SK-N-SH (cell line): Measurements from ENCODE around the gene PPP1R18. TPM values are rescaled to one million over a fixed set of nuclear protein-coding genes. Genes with fewer than 3 reads are reported as not detected.

Source experiments
- CTCF ChIA-PET: fragments of 300-600, 350-600 bp; formaldehyde crosslinking; extraction: SDS; loops from one replicate; lab custom pipeline; 2021; lab: Yijun Ruan, JAX
- POLR2A ChIA-PET: fragments of 350-600 bp; sonication (Branson Sonifier 250); formaldehyde crosslinking; extraction: SDS; loops from one replicate; lab custom pipeline; 2020; ENCODE audit warnings: antibody characterized with exemption, inconsistent platforms; lab: Yijun Ruan, JAX
- DNase-seq: peaks from one replicate; pipeline ENCODE4 v3.0.0; 2012
- H2AFZ ChIP-seq: fragments of 200-600 bp; sonication (generic); 2 replicates; pipeline ENCODE4 v1.8.1; 2016; ENCODE audit warnings: antibody characterized with exemption, mild to moderate bottlenecking, low read depth
- H3F3A ChIP-seq: fragments of 200-600 bp; sonication (generic); replicated peaks from 2 replicates; pipeline ENCODE3; 2016; ENCODE audit warnings: antibody characterized with exemption, mild to moderate bottlenecking; ENCODE audit not compliant: insufficient read depth
- H3K27ac ChIP-seq, 2 experiments: fragments of 200-500 bp in 1 of 2; fragments of 200-600 bp in 1 of 2; sonication (Bioruptor generic) in 1 of 2; sonication (generic), shearing (Covaris generic) in 1 of 2; 2 replicates each; pipeline versions ENCODE4 v1.5.1 to v1.6.1; 2014 to 2016; ENCODE audit warnings: low read depth in 2 of 2, inconsistent platforms in 1 of 2, low read length in 1 of 2, mild to moderate bottlenecking in 1 of 2, mixed read lengths in 1 of 2
- H3K27me3 ChIP-seq: fragments of 200-600 bp; sonication (generic), shearing (Covaris generic); 2 replicates; pipeline ENCODE4 v1.6.1; 2016; ENCODE audit warnings: mixed run types; ENCODE audit not compliant: insufficient read depth
- H3K36me3 ChIP-seq, 2 experiments: fragments of 200-500 bp in 1 of 2; fragments of 200-600 bp in 1 of 2; sonication (Bioruptor generic) in 1 of 2; sonication (generic) in 1 of 2; replicated peaks in 1 of 2; 2 replicates each; pipeline versions ENCODE3 to v1.5.1; 2014 to 2016; ENCODE audit warnings: low read length in 1 of 2, mild to moderate bottlenecking in 1 of 2; ENCODE audit not compliant: insufficient read depth in 2 of 2, control insufficient read depth in 1 of 2
- H3K4me1 ChIP-seq, 2 experiments: fragments of 200-500 bp in 1 of 2; fragments of 200-600 bp in 1 of 2; sonication (Bioruptor generic) in 1 of 2; sonication (generic), shearing (Covaris generic) in 1 of 2; 2 replicates each; pipeline versions ENCODE4 v1.5.1 to v1.6.1; 2014 to 2016; ENCODE audit warnings: low read depth in 1 of 2, low read length in 1 of 2, mixed run types in 1 of 2; ENCODE audit not compliant: insufficient read depth in 2 of 2, control insufficient read depth in 1 of 2
- H3K4me2 ChIP-seq: fragments of 200-600 bp; sonication (generic), shearing (Covaris generic); 2 replicates; pipeline ENCODE4 v1.6.1; 2017; ENCODE audit warnings: mixed run types
- H3K4me3 ChIP-seq, 2 experiments: fragments of 200-500 bp in 1 of 2; fragments of 200-600 bp in 1 of 2; sonication (Bioruptor generic) in 1 of 2; sonication (generic), shearing (Covaris generic) in 1 of 2; 2 replicates each; pipeline versions ENCODE4 v1.5.1 to v1.8.1; 2014 to 2016; ENCODE audit warnings: low read depth in 2 of 2, inconsistent platforms in 1 of 2, low read length in 1 of 2, mild to moderate bottlenecking in 1 of 2, mixed read lengths in 1 of 2, moderate library complexity in 1 of 2
- H3K79me2 ChIP-seq: fragments of 200-600 bp; sonication (generic); 2 replicates; pipeline ENCODE4 v1.8.1; 2017; ENCODE audit warnings: mild to moderate bottlenecking; ENCODE audit not compliant: insufficient read depth
- H3K9ac ChIP-seq: fragments of 200-600 bp; sonication (generic); 2 replicates; pipeline ENCODE4 v1.6.1; 2017; ENCODE audit warnings: mixed run types
- H3K9me2 ChIP-seq: fragments of 200-600 bp; sonication (generic); 2 replicates; pipeline ENCODE4 v1.6.1; 2017; ENCODE audit warnings: mixed run types
- H3K9me3 ChIP-seq: fragments of 200-600 bp; sonication (generic); 2 replicates; pipeline ENCODE4 v1.6.1; 2017; ENCODE audit warnings: mixed run types, mild to moderate bottlenecking, moderate library complexity
- H4K20me1 ChIP-seq: fragments of 200-600 bp; sonication (generic); 2 replicates; pipeline ENCODE4 v1.6.1; 2017; ENCODE audit warnings: mild to moderate bottlenecking, mixed run types; ENCODE audit not compliant: insufficient read depth
- EZH2phosphoT487 ChIP-seq: fragments of 200-600 bp; sonication (generic); IDR thresholded peaks from 2 replicates; pipeline ENCODE4 v1.6.1; 2017; ENCODE audit warnings: low read depth, mixed run types, mild to moderate bottlenecking, antibody characterized with exemption, moderate library complexity, borderline replicate concordance
- FOSL2 ChIP-seq: IDR thresholded peaks from 2 replicates; pipeline ENCODE4 v1.4.0; 2012; ENCODE audit warnings: low read depth, mild to moderate bottlenecking, moderate library complexity, borderline replicate concordance
- GABPA ChIP-seq: IDR thresholded peaks from 2 replicates; pipeline ENCODE4 v1.4.0; 2012; ENCODE audit warnings: low read depth, mild to moderate bottlenecking
- GATA2 ChIP-seq: sonication (generic); formaldehyde crosslinking; IDR thresholded peaks from 2 replicates; pipeline ENCODE4 v1.5.0; 2020; ENCODE audit warnings: mild to moderate bottlenecking, missing genetic modification reagents
- MEF2A ChIP-seq: IDR thresholded peaks from 2 replicates; pipeline ENCODE4 v1.4.0; 2012; ENCODE audit warnings: low read depth, borderline replicate concordance
- NRF1 ChIP-seq: IDR thresholded peaks from 2 replicates; pipeline ENCODE4 v1.6.1; 2012; ENCODE audit warnings: low read depth, mild to moderate bottlenecking, low read length
- POLR2AphosphoS5 ChIP-seq: IDR thresholded peaks from 2 replicates; pipeline ENCODE4 v1.6.1; 2012; ENCODE audit warnings: low read depth, low read length
- TCF12 ChIP-seq: IDR thresholded peaks from 2 replicates; pipeline ENCODE4 v1.4.0; 2012
- TEAD4 ChIP-seq: IDR thresholded peaks from 2 replicates; pipeline ENCODE4 v1.4.0; 2012; ENCODE audit warnings: mild to moderate bottlenecking, borderline replicate concordance; ENCODE audit not compliant: insufficient read depth
- YY1 ChIP-seq: IDR thresholded peaks from 2 replicates; pipeline ENCODE4 v1.4.0; 2012; ENCODE audit warnings: low read depth, mild to moderate bottlenecking
- WGBS: methylation state at CpG from one replicate; pipeline ENCODE4 v1.1.6; 2017; ENCODE audit warnings: low lambda C conversion rate; 5-methylcytosine and 5-hydroxymethylcytosine counted together
- polyA plus RNA-seq, 3 experiments: library from polyadenylated mRNA; depleted of rRNA; stranded (reverse); fragments of >200 nt; gene quantifications; 2 replicates each; pipeline ENCODE4 v1.2.3, GENCODE V29; 2012
- TF ChIP-seq, protein P1 (sequence below): IDR thresholded peaks from 2 replicates; pipeline ENCODE4; 2012
- TF ChIP-seq, protein P2 (sequence below): IDR thresholded peaks from 2 replicates; pipeline ENCODE4 v1.4.0; 2012; ENCODE audit warnings: low read depth, borderline replicate concordance

The PPP1R18 gene
- polyA plus RNA-seq, 1 of the 3 experiments (the other 2 are of a cell fraction) = 73.2 TPM

DNA sequence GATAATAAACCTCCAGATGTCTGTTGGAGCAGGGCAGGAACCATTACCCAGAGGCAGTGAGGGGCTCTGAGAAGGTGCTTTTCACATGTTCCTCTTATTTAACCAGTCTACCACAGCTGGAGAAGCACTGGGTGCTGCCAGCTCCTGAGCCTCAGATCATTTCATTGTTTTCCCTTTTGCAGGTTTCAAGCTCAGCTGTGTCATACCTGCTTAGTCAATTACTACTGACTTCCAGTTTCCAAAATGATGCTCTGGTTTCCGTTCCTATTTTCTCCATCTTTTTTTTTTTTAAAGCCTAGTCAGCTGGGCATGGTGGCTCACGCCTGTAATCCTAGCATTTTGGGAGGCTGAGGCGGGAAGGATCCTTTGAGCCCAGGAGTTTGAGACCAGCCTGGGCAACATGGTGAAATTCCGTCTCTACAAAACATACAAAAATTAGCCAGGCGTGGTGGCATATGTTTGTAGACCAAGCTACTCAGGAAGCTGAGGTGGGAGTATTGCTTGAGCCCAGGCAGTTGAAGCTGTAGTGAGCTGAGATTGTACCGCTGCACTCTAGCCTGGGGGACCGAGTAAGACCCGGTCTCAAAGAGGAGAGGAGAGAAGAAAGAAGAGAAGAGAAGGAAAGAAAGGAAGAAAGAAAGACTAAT lies 49.3 kb upstream of the PPP1R18 start (continued):
- TF ChIP-seq FOSL2 = no peak
- TF ChIP-seq, protein P1, sequence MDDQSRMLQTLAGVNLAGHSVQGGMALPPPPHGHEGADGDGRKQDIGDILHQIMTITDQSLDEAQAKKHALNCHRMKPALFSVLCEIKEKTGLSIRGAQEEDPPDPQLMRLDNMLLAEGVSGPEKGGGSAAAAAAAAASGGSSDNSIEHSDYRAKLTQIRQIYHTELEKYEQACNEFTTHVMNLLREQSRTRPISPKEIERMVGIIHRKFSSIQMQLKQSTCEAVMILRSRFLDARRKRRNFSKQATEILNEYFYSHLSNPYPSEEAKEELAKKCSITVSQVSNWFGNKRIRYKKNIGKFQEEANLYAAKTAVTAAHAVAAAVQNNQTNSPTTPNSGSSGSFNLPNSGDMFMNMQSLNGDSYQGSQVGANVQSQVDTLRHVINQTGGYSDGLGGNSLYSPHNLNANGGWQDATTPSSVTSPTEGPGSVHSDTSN = no peak
- no peak for TF ChIP-seq TCF12

DNA sequence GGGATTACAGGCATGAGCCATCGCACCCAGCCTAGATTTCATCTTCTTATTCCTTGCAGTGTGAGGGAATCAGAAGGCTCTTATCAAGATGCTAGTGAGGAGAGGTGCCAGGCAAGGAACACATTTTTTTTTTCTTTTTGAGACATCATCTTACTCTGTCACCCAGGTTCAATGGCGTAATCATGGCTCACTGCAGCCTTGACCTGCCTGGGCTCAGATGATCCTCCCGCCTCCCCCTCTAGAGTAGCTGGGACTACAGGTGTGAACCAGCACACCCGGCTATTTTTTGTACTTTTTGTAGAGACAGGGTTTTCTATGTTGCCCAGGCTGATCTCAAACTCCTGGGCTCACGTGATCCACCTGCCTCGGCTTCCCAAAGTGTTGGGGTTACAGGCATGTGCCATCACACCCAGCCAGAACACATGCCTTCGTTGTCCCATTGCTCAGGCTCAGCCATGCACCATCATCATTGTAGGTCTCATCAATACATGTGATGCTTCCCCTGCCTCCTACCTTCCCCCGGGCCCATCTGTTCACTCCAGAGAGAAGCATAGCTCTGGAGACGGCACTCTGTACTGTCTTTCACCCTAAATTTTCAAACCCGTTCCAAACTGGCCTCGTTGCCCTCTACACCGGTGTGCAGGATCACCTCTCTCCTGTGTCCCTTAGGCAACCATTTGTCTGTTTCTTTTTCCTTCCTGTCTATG lies 45.9 kb upstream of the PPP1R18 start:
- Histone ChIP-seq H3K79me2 (peaks cover 57% of the 10 kb centered on the region), H3K4me2 (no peak overlapping the region), H3K9ac (no peak overlapping the region), H3K4me3 (no peak overlapping the region), H3K27ac (peak overlapping the region in 1 of 2 experiments; percentile 10; a peak in 1 of 4 replicates), H4K20me1 (peaks cover 12% of the 10 kb centered on the region; the same call in 1 of the 2 replicates), H3F3A (peaks cover 57% of the 10 kb centered on the region), H3K9me3 (no peaks in the 10 kb centered on the region), H3K27me3 (no peaks in the 10 kb centered on the region), H3K9me2 (no peaks in the 10 kb centered on the region), H3K4me1 (no peaks in the 10 kb centered on the region; a peak in 2 of 4 replicates), H2AFZ (no peak overlapping the region), H3K36me3 (peaks cover 45 to 77% of the 10 kb centered on the region in 2 experiments)
- POLR2A ChIA-PET = interaction anchor here (1.2 to 1.4 kb wide), 2 partner anchors 9 to 11 kb away, joined by 4 to 5 read pairs; no protein-coding TSS in a partner anchor
- no peak for TF ChIP-seq NRF1
- no peak for TF ChIP-seq GABPA
- no peak for TF ChIP-seq EZH2phosphoT487
- TF ChIP-seq GATA2 (CRISPR knock-in tag) = no peak
- TF ChIP-seq MEF2A = no peak
- no peak for TF ChIP-seq TEAD4
- TF ChIP-seq YY1 = no peak
- TF ChIP-seq, protein P2, sequence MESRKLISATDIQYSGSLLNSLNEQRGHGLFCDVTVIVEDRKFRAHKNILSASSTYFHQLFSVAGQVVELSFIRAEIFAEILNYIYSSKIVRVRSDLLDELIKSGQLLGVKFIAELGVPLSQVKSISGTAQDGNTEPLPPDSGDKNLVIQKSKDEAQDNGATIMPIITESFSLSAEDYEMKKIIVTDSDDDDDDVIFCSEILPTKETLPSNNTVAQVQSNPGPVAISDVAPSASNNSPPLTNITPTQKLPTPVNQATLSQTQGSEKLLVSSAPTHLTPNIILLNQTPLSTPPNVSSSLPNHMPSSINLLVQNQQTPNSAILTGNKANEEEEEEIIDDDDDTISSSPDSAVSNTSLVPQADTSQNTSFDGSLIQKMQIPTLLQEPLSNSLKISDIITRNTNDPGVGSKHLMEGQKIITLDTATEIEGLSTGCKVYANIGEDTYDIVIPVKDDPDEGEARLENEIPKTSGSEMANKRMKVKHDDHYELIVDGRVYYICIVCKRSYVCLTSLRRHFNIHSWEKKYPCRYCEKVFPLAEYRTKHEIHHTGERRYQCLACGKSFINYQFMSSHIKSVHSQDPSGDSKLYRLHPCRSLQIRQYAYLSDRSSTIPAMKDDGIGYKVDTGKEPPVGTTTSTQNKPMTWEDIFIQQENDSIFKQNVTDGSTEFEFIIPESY = no peak
- no peak for TF ChIP-seq POLR2AphosphoS5
- WGBS = 95% methylated on average over 12 of the region's 12 CpGs
- CTCF ChIA-PET = interaction anchor here (0.8 to 42.4 kb wide), 6 partner anchors 8 to 192 kb away, joined by 3 to 838 read pairs (median 9); partner anchors contain the start of genes DHX16, FLOT1, NRM and PPP1R18
- no peak for DNase-seq
